H1 (cell line): ENCODE measurements around the gene SLC25A30. TPM values are rescaled to one million over a fixed set of nuclear protein-coding genes. Genes with fewer than 3 reads are reported as not detected.

ENCODE experiments used
- CTCF ChIA-PET: fragments of 300-600 bp; sonication (Branson Sonifier 250); formaldehyde crosslinking; loops from one replicate; lab custom pipeline; 2021; ENCODE audit not compliant: partially characterized antibody; lab: Charles Lee
- POLR2A ChIA-PET: fragments of 300-600 bp; sonication (Branson Sonifier 250); formaldehyde crosslinking; loops from one replicate; lab custom pipeline; 2021; ENCODE audit warnings: inconsistent platforms; ENCODE audit not compliant: partially characterized antibody; lab: Charles Lee
- DNase-seq, 2 experiments: peaks; one replicate each; pipeline versions ENCODE4 v3.0.0 to v3.0.0-alpha.2; 2010 to 2022; ENCODE audit warnings: low spot score in 2 of 2, low read depth in 1 of 2, mixed read lengths in 1 of 2
- FAIRE-seq: peaks from 2 replicates; lab custom pipeline; 2011; peaks lifted over from hg19 to GRCh38; lab: Jason Lieb, UNC
- H2AFZ ChIP-seq: 2 replicates; pipeline ENCODE4 v1.8.1; 2012; ENCODE audit warnings: low read length, inconsistent platforms
- H2AK5ac ChIP-seq: 2 replicates; pipeline ENCODE4 v1.6.1; 2013; ENCODE audit warnings: low read depth, low read length
- H2BK120ac ChIP-seq: replicated peaks from 2 replicates; pipeline ENCODE3; 2013; ENCODE audit warnings: low read depth, low read length, inconsistent platforms
- H2BK12ac ChIP-seq: 2 replicates; pipeline ENCODE4 v1.6.1; 2013; ENCODE audit warnings: low read depth, low read length
- H2BK15ac ChIP-seq: 2 replicates; pipeline ENCODE4 v1.6.1; 2013; ENCODE audit warnings: low read length
- H2BK20ac ChIP-seq: 2 replicates; pipeline ENCODE4 v1.6.1; 2013; ENCODE audit warnings: low read length
- H2BK5ac ChIP-seq: 2 replicates; pipeline ENCODE4 v1.6.1; 2013; ENCODE audit warnings: low read depth, low read length
- H3K14ac ChIP-seq: 2 replicates; pipeline ENCODE4 v1.6.1; 2013; ENCODE audit warnings: inconsistent platforms; ENCODE audit not compliant: insufficient read length
- H3K18ac ChIP-seq: 2 replicates; pipeline ENCODE4 v1.6.1; 2013; ENCODE audit warnings: low read length; ENCODE audit errors: extremely low read depth
- H3K23ac ChIP-seq: 2 replicates; pipeline ENCODE4 v1.6.1; 2013; ENCODE audit warnings: inconsistent platforms; ENCODE audit not compliant: insufficient read length
- H3K23me2 ChIP-seq: 2 replicates; pipeline ENCODE4 v1.6.1; 2013; ENCODE audit warnings: low read depth, low read length
- H3K27ac ChIP-seq: 2 replicates; pipeline ENCODE4 v1.6.1; 2011; ENCODE audit warnings: low read depth, low read length, inconsistent platforms
- H3K27me3 ChIP-seq, 4 experiments: replicated peaks in 1 of 4; 1 replicate in 1 of 4; 2 replicates in 3 of 4; pipeline versions ENCODE4 v1.6.1 to v1.8.1; 2011 to 2013; ENCODE audit warnings: low read length in 3 of 4, mild to moderate bottlenecking in 3 of 4, inconsistent platforms in 2 of 4, mixed read lengths in 2 of 4, moderate library complexity in 1 of 4; ENCODE audit not compliant: control insufficient read depth in 3 of 4, insufficient read depth in 3 of 4; ENCODE audit errors: extremely low read depth in 1 of 4
- H3K36me3 ChIP-seq, 4 experiments: 2 replicates each; pipeline versions ENCODE4 v1.6.1 to v1.8.1; 2011 to 2013; ENCODE audit warnings: mild to moderate bottlenecking in 4 of 4, low read length in 3 of 4, moderate library complexity in 2 of 4, control low read depth in 1 of 4, inconsistent platforms in 1 of 4; ENCODE audit not compliant: insufficient read depth in 4 of 4, control insufficient read depth in 2 of 4
- H3K4ac ChIP-seq: replicated peaks from 2 replicates; pipeline ENCODE3; 2013; ENCODE audit warnings: low read length, low read depth, mixed read lengths, inconsistent platforms; ENCODE audit not compliant: insufficient read length
- H3K4me1 ChIP-seq, 4 experiments: replicated peaks in 1 of 4; 1 replicate in 1 of 4; 2 replicates in 3 of 4; pipeline versions ENCODE4 v1.6.1 to v1.8.1; 2011 to 2013; ENCODE audit warnings: low read length in 3 of 4, inconsistent platforms in 2 of 4, mixed read lengths in 1 of 4; ENCODE audit not compliant: insufficient read depth in 4 of 4, control insufficient read depth in 3 of 4
- H3K4me2 ChIP-seq, 2 experiments: 2 replicates each; pipeline versions ENCODE4 v1.6.1 to v1.8.1; 2011 to 2013; ENCODE audit warnings: low read depth in 2 of 2, low read length in 2 of 2, control low read depth in 1 of 2, inconsistent platforms in 1 of 2, mild to moderate bottlenecking in 1 of 2; ENCODE audit not compliant: insufficient read depth in 1 of 2
- H3K4me3 ChIP-seq, 4 experiments: fragments of 200-600, 300-600 bp in 1 of 4; sonication (generic), shearing (Covaris generic), sonication (Bioruptor Twin) in 1 of 4; 2 replicates each; pipeline versions ENCODE4 v1.5.1 to v1.8.1; 2011 to 2016; ENCODE audit warnings: low read length in 4 of 4, low read depth in 3 of 4, control low read depth in 2 of 4, inconsistent platforms in 2 of 4, mild to moderate bottlenecking in 2 of 4, mixed read lengths in 1 of 4, moderate library complexity in 1 of 4; ENCODE audit not compliant: insufficient read depth in 2 of 4; ENCODE audit errors: extremely low read depth in 1 of 4
- H3K56ac ChIP-seq: replicated peaks from 2 replicates; pipeline ENCODE3; 2013; ENCODE audit warnings: low read depth, mild to moderate bottlenecking, mixed read lengths, low read length, inconsistent platforms; ENCODE audit not compliant: insufficient read length
- H3K79me1 ChIP-seq: 2 replicates; pipeline ENCODE4 v1.6.1; 2013; ENCODE audit warnings: low read depth, low read length, control low read depth
- H3K79me2 ChIP-seq, 2 experiments: 2 replicates each; pipeline versions ENCODE4 v1.6.1 to v1.8.1; 2012 to 2013; ENCODE audit warnings: low read length in 2 of 2, mild to moderate bottlenecking in 2 of 2, inconsistent platforms in 1 of 2; ENCODE audit not compliant: insufficient read depth in 2 of 2, control insufficient read depth in 1 of 2
- H3K9ac ChIP-seq, 4 experiments: replicated peaks in 1 of 4; 1 replicate in 1 of 4; 2 replicates in 3 of 4; pipeline versions ENCODE4 v1.6.1 to v1.8.1; 2011 to 2013; ENCODE audit warnings: low read depth in 3 of 4, low read length in 3 of 4, control low read depth in 2 of 4, mild to moderate bottlenecking in 2 of 4, moderate library complexity in 2 of 4, inconsistent platforms in 1 of 4; ENCODE audit errors: extremely low read depth in 1 of 4
- H3K9me3 ChIP-seq, 2 experiments: 2 replicates each; pipeline versions ENCODE4 v1.6.1 to v1.8.1; 2012 to 2013; ENCODE audit warnings: mild to moderate bottlenecking in 2 of 2, moderate library complexity in 2 of 2, control low read depth in 1 of 2, inconsistent platforms in 1 of 2, low read depth in 1 of 2, low read length in 1 of 2, mixed read lengths in 1 of 2; ENCODE audit not compliant: insufficient read depth in 2 of 2
- H4K20me1 ChIP-seq, 2 experiments: replicated peaks in 1 of 2; 2 replicates each; pipeline versions ENCODE3 to v1.8.1; 2011 to 2013; ENCODE audit warnings: inconsistent platforms in 2 of 2, low read length in 2 of 2, mild to moderate bottlenecking in 1 of 2; ENCODE audit not compliant: insufficient read depth in 2 of 2, control insufficient read depth in 1 of 2
- H4K5ac ChIP-seq: 2 replicates; pipeline ENCODE4 v1.6.1; 2013; ENCODE audit warnings: low read length, low read depth, mixed read lengths, inconsistent platforms; ENCODE audit not compliant: insufficient read length
- H4K8ac ChIP-seq: 2 replicates; pipeline ENCODE4 v1.8.0; 2013; ENCODE audit warnings: mild to moderate bottlenecking, moderate library complexity, low read length, inconsistent platforms; ENCODE audit not compliant: insufficient read depth; ENCODE audit errors: extremely low read depth
- H4K91ac ChIP-seq: replicated peaks from 2 replicates; pipeline ENCODE3; 2013; ENCODE audit warnings: low read length, mixed read lengths, inconsistent platforms; ENCODE audit not compliant: insufficient read length
- CTBP2 ChIP-seq: IDR thresholded peaks from 2 replicates; pipeline ENCODE4 v1.7.0; 2011; ENCODE audit warnings: borderline replicate concordance, mild to moderate bottlenecking, moderate library complexity, mixed read lengths, low read length; ENCODE audit not compliant: insufficient read depth, insufficient read length
- POU5F1 ChIP-seq: IDR thresholded peaks from 2 replicates; pipeline ENCODE4 v1.6.1; 2011; ENCODE audit warnings: low read depth, mild to moderate bottlenecking, low read length, moderate library complexity
- RNF2 ChIP-seq: fragments of 200-900, 300-1000 bp; sonication (generic); IDR thresholded peaks from 2 replicates; pipeline ENCODE4 v1.7.1; 2016; ENCODE audit warnings: borderline replicate concordance, low read depth, mild to moderate bottlenecking, antibody characterized with exemption, low read length; ENCODE audit not compliant: poor library complexity, severe bottlenecking; ENCODE audit errors: missing control alignments
- WGBS, 2 experiments: shearing (Covaris generic) in 1 of 2; methylation state at CpG; one replicate each; pipeline versions ENCODE4 v1.1.6 to v1.1.7; 2013 to 2015; ENCODE audit warnings: low lambda C conversion rate in 2 of 2, mixed read lengths in 2 of 2, inconsistent platforms in 1 of 2, low coverage in 1 of 2, missing lambda C conversion rate in 1 of 2; ENCODE audit not compliant: insufficient replicate concordance in 2 of 2, insufficient coverage in 1 of 2, insufficient read length in 1 of 2; ENCODE audit errors: extremely low coverage in 1 of 2, missing lambda C conversion rate in 1 of 2; 5-methylcytosine and 5-hydroxymethylcytosine counted together
- polyA plus RNA-seq, 7 experiments: library from polyadenylated mRNA; depleted of rRNA in 3 of 7; stranded (reverse) in 5 of 7; unstranded in 2 of 7; fragments of >200 nt in 5 of 7; fragments of 200-250 nt in 2 of 7; gene quantifications; 1 replicate in 5 of 7; 2 replicates in 1 of 7; 4 replicates in 1 of 7; pipeline versions ENCODE4 v1.2.1 to v1.2.3, GENCODE V29; 2011 to 2013; ENCODE audit warnings: missing spikeins in 2 of 7, mixed read lengths in 2 of 7
- total RNA-seq: library from RNA; stranded (reverse); fragmentation: NEBNext Ultra II Directional; extraction: Animal tissue kit (Norgen Biotek cat#: 25700); gene quantifications from 2 replicates; pipeline ENCODE4 v1.2.1, GENCODE V29; 2021
- TF ChIP-seq, protein P1 (sequence below): IDR thresholded peaks from 2 replicates; pipeline ENCODE4 v1.6.1; 2011; ENCODE audit warnings: low read length, improper control_type of control experiment

SLC25A30 gene
- total and polyA plus RNA-seq, 2 of the 8 experiments (the other 6 are each of a cell fraction or from before 2014, with no cell fraction given), result 2.1 to 8.7 TPM

- Histone ChIP-seq H2AFZ (no peak overlapping the region), H3K27me3 (no peaks in the 10 kb centered on the region; a peak in 1 of 7 replicates), H4K20me1 (no peaks in the 10 kb centered on the region), H3K36me3 (peaks cover 0 to 5% (median 2%) of the 10 kb centered on the region in 4 experiments; a peak in 2 of 8 replicates), H4K8ac (peak overlapping the region; percentile 25; the same call in 1 of the 2 replicates), H3K79me1 (no peaks in the 10 kb centered on the region), H3K9me3 (no peaks in the 10 kb centered on the region), H3K9ac (no peak overlapping the region), H3K18ac (no peak overlapping the region), H3K4ac (no peak overlapping the region), H3K4me3 (no peak overlapping the region), H3K23me2 (no peaks in the 10 kb centered on the region), H2BK20ac (no peak overlapping the region), H3K23ac (no peak overlapping the region), H2BK5ac (no peak overlapping the region), H2BK15ac (no peak overlapping the region), H2BK12ac (no peak overlapping the region), H3K56ac (no peak overlapping the region), H2AK5ac (no peak overlapping the region), H3K14ac (no peak overlapping the region), H2BK120ac (no peak overlapping the region), H3K4me1 (no peaks in the 10 kb centered on the region), H3K4me2 (no peak overlapping the region), H4K5ac (no peak overlapping the region), H3K79me2 (no peaks in the 10 kb centered on the region), H4K91ac (no peak overlapping the region), H3K27ac (no peak overlapping the region)
- TF ChIP-seq RNF2 (no peak), CTBP2 (no peak), POU5F1 (no peak)
- TF ChIP-seq, protein P1, sequence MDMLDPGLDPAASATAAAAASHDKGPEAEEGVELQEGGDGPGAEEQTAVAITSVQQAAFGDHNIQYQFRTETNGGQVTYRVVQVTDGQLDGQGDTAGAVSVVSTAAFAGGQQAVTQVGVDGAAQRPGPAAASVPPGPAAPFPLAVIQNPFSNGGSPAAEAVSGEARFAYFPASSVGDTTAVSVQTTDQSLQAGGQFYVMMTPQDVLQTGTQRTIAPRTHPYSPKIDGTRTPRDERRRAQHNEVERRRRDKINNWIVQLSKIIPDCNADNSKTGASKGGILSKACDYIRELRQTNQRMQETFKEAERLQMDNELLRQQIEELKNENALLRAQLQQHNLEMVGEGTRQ, result no peak
- POLR2A ChIA-PET, result interaction anchor here (0.7 kb wide), 1 partner anchor 274 kb away, joined by 4 read pairs; no protein-coding TSS in a partner anchor
- FAIRE-seq (no peak), DNase-seq (no peak)
- no CpG with 5 or more reads among the region's 12 CpGs for WGBS, 2 experiments
- CTCF ChIA-PET, result no interaction called here
Measured at GRCh38 chr13:45381196-45381595, 37.0 kb downstream of the SLC25A30 start.
